ENCODE measurements around the gene KIF23.

The KIF23 gene

GRCh38 chr15:69476704-69477473 lies 62.7 kb downstream of the KIF23 start:
- H3K27me3 ChIP-seq (ENCODE audit: insufficient read depth, poor library complexity, severe bottlenecking), result no peaks in the 10 kb centered on the region
- H3K36me3 ChIP-seq (ENCODE audit: low read depth), result no peaks in the 10 kb centered on the region
- no peak overlapping the region for H3K4me3 ChIP-seq (ENCODE audit: severe bottlenecking)
- no peak for ATAC-seq (ENCODE audit: low read depth)
- peaks cover 5% of the 10 kb centered on the region for H3K4me1 ChIP-seq (ENCODE audit: insufficient read depth, poor library complexity, severe bottlenecking)
- no peak for TF ChIP-seq CTCF (IDR thresholded peaks at IDR 0.05; ENCODE audit: poor library complexity, severe bottlenecking)
- H3K9me3 ChIP-seq (ENCODE audit: severe bottlenecking), result no peaks in the 10 kb centered on the region
- no peak overlapping the region for H3K27ac ChIP-seq (ENCODE audit: poor library complexity, severe bottlenecking)
- DNase-seq (ENCODE audit: low spot score), result peak; percentile 36

- ATAC-seq (ENCODE audit: low read depth) (no peak), DNase-seq (ENCODE audit: low spot score) (peak; percentile 61)
These were observed 64.2 kb downstream of the KIF23 start for GRCh38 chr15:69478259-69478781.

GRCh38 chr15:69479081-69479480 lies 64.9 kb downstream of the KIF23 start:
- Histone ChIP-seq H3K27ac (ENCODE audit: poor library complexity, severe bottlenecking) (no peak overlapping the region), H3K27me3 (ENCODE audit: insufficient read depth, poor library complexity, severe bottlenecking) (no peaks in the 10 kb centered on the region), H3K9me3 (ENCODE audit: severe bottlenecking) (no peaks in the 10 kb centered on the region), H3K4me3 (ENCODE audit: severe bottlenecking) (no peak overlapping the region), H3K4me1 (ENCODE audit: insufficient read depth, poor library complexity, severe bottlenecking) (peaks cover 2% of the 10 kb centered on the region), H3K36me3 (ENCODE audit: low read depth) (no peaks in the 10 kb centered on the region)
- ATAC-seq (ENCODE audit: low read depth) (no peak), DNase-seq (ENCODE audit: low spot score) (no peak)
- no peak for TF ChIP-seq CTCF (IDR thresholded peaks at IDR 0.05; ENCODE audit: poor library complexity, severe bottlenecking)

More at GRCh38 chr15:69478259-69478781, 64.2 kb downstream of the KIF23 start:
- TF ChIP-seq CTCF (IDR thresholded peaks at IDR 0.05; ENCODE audit: poor library complexity, severe bottlenecking), result peak; percentile 98
- Histone ChIP-seq H3K4me1 (ENCODE audit: insufficient read depth, poor library complexity, severe bottlenecking) (peaks cover 5% of the 10 kb centered on the region), H3K36me3 (ENCODE audit: low read depth) (no peaks in the 10 kb centered on the region), H3K9me3 (ENCODE audit: severe bottlenecking) (no peaks in the 10 kb centered on the region), H3K27ac (ENCODE audit: poor library complexity, severe bottlenecking) (no peak overlapping the region), H3K27me3 (ENCODE audit: insufficient read depth, poor library complexity, severe bottlenecking) (no peaks in the 10 kb centered on the region), H3K4me3 (ENCODE audit: severe bottlenecking) (no peak overlapping the region)

GRCh38 chr15:69479971-69480370 lies 65.8 kb downstream of the KIF23 start:
- no peaks in the 10 kb centered on the region for H3K36me3 ChIP-seq (ENCODE audit: low read depth)
- H3K27ac ChIP-seq (ENCODE audit: poor library complexity, severe bottlenecking), result no peak overlapping the region
- H3K9me3 ChIP-seq (ENCODE audit: severe bottlenecking), result no peaks in the 10 kb centered on the region
- TF ChIP-seq CTCF (IDR thresholded peaks at IDR 0.05; ENCODE audit: poor library complexity, severe bottlenecking), result no peak
- no peak overlapping the region for H3K4me3 ChIP-seq (ENCODE audit: severe bottlenecking)
- no peaks in the 10 kb centered on the region for H3K27me3 ChIP-seq (ENCODE audit: insufficient read depth, poor library complexity, severe bottlenecking)
- ATAC-seq (ENCODE audit: low read depth) (no peak), DNase-seq (ENCODE audit: low spot score) (no peak)
- no peaks in the 10 kb centered on the region for H3K4me1 ChIP-seq (ENCODE audit: insufficient read depth, poor library complexity, severe bottlenecking)

DNA sequence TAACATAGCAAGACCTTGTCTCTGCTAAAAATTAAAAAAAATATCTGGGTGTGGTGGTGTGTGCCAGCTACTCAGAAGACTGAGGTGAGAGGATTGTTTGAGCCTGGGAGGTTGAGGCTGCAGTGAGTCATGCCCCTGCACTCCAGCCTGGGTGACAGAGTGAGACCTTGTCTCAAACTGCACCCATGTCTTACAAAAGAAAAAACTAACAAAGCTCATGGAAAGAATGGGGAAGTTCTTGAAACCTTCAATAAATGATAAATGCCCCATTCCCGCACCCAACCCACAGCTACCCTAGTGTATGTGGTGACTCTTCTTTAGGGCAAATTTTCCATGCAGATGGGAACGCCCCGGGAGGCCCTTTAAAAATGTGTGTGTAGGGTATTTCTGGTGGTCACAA lies 66.8 kb downstream of the KIF23 start:
- no peak for TF ChIP-seq CTCF (IDR thresholded peaks at IDR 0.05; ENCODE audit: poor library complexity, severe bottlenecking)
- peak; percentile 19 for DNase-seq (ENCODE audit: low spot score)
- H3K36me3 ChIP-seq (ENCODE audit: low read depth), result no peaks in the 10 kb centered on the region
- no peaks in the 10 kb centered on the region for H3K4me1 ChIP-seq (ENCODE audit: insufficient read depth, poor library complexity, severe bottlenecking)
- H3K4me3 ChIP-seq (ENCODE audit: severe bottlenecking), result no peak overlapping the region
- H3K27me3 ChIP-seq (ENCODE audit: insufficient read depth, poor library complexity, severe bottlenecking), result no peaks in the 10 kb centered on the region
- H3K9me3 ChIP-seq (ENCODE audit: severe bottlenecking), result no peaks in the 10 kb centered on the region
- 0 out of 3 replicates have a peak, but pooled peaks have one; percentile 44 for ATAC-seq (ENCODE audit: low read depth)
- H3K27ac ChIP-seq (ENCODE audit: poor library complexity, severe bottlenecking), result no peak overlapping the region

Measured in RWPE2 (cell line).